Right lobe of liver (tissue), 6 donors: ENCODE data around the gene FBXO36. TPM values are rescaled to one million over a fixed set of nuclear protein-coding genes. Genes with fewer than 3 reads are reported as not detected.
A peak's percentile ranks its signal among the peaks of the same experiment; 100 is the strongest.

Experiments
- ATAC-seq, 4 donors: fragments of 200-7000 bp; cut with Tn5 transposase; one replicate each; pipeline ENCODE4 v1.9.1; 2020; ENCODE audit warnings: mild to moderate bottlenecking in 4 of 4, moderate library complexity in 4 of 4
- DNase-seq, 3 donors: peaks; one replicate each; pipeline ENCODE4 v3.0.0-alpha.2; 2020
- H3K27ac ChIP-seq, 3 donors: fragments of 200-600 bp; one replicate each; pipeline ENCODE4 v1.8.0; 2022
- H3K27me3 ChIP-seq, 2 donors: fragments of 200-600 bp; one replicate each; pipeline ENCODE4 v1.8.0; 2022
- H3K36me3 ChIP-seq, 4 donors: fragments of 200-600 bp; sonication (generic) in 1 of 4; one replicate each; pipeline versions ENCODE4 v1.5.1 to v1.8.0; 2017 to 2022; ENCODE audit warnings: control low read depth in 1 of 4
- H3K4me1 ChIP-seq, 4 donors: fragments of 200-600 bp; sonication (generic) in 1 of 4; one replicate each; pipeline versions ENCODE4 v1.5.1 to v1.8.0; 2017 to 2022; ENCODE audit warnings: control low read depth in 1 of 4
- H3K4me3 ChIP-seq, 3 donors: fragments of 200-600 bp; one replicate each; pipeline ENCODE4 v1.8.0; 2022
- H3K9me3 ChIP-seq, 4 donors: fragments of 200-600 bp; sonication (generic) in 1 of 4; one replicate each; pipeline versions ENCODE4 v1.5.1 to v1.8.0; 2017 to 2022; ENCODE audit warnings: control low read depth in 1 of 4
- POLR2A ChIP-seq: fragments of 450-650 bp; IDR thresholded peaks from one replicate; pipeline ENCODE4 v1.6.1; 2017; ENCODE audit warnings: antibody characterized with exemption, mild to moderate bottlenecking
- whole genome bisulfite sequencing: methylation state at CpG from one replicate; pipeline ENCODE4 v1.1.6; 2018; ENCODE audit warnings: low coverage, low lambda C conversion rate; ENCODE audit not compliant: insufficient coverage; ENCODE audit errors: missing lambda C conversion rate; 5-methylcytosine and 5-hydroxymethylcytosine counted together
- intact Hi-C, 2 donors: fragments of 100-400 bp; cut with DNase I; formaldehyde crosslinking; loops; one replicate each; pipeline versions ENCODE4 v1.11.2 to v1.14.1; 2022
- total RNA-seq, 6 experiments: library from RNA; depleted of rRNA in 2 of 6; stranded (reverse); fragments of >200 nt in 2 of 6; fragmentation: NEBNext Ultra II Directional in 3 of 6; extraction: Animal tissue kit (Norgen Biotek cat#: 25700) in 3 of 6; gene quantifications; one replicate each; pipeline versions ENCODE4 v1.1.0 to v1.2.4, GENCODE V29; 2016 to 2023
- TF ChIP-seq, protein P1 (sequence below), 4 donors: fragments of 200-600 bp in 3 of 4; fragments of 450-650 bp in 1 of 4; IDR thresholded peaks; one replicate each; pipeline versions ENCODE4 v1.5.1 to v1.8.0; 2016 to 2022; ENCODE audit warnings: antibody characterized with exemption in 4 of 4, mild to moderate bottlenecking in 2 of 4
- donor health status: DM: no; HTN: yes; CAD: no.
- donor health status: DM: no; HTN: no; CAD: no.
- donor health status: DM: no; HTN: no; CAD: no.
- donor health status: DM: no; HTN: yes; CAD: no.
- donor health status: DM: no; HTN: yes; CAD: no.

The FBXO36 gene
- total RNA-seq, 6 experiments from 2014 or later = 0.49 to 1.2 (median 0.72) TPM

GRCh38 chr2:229980431-229981184 lies 58.3 kb downstream of the FBXO36 start:
- ATAC-seq = peak; percentile 69 to 95 (median 90)
- peak; percentile 29 to 55 (median 53) for DNase-seq
- Histone ChIP-seq H3K9me3 (no peaks in the 10 kb centered on the region), H3K27ac (no peak overlapping the region), H3K27me3 (no peaks in the 10 kb centered on the region), H3K4me1 (no peaks in the 10 kb centered on the region), H3K4me3 (no peak overlapping the region), H3K36me3 (no peaks in the 10 kb centered on the region)
- TF ChIP-seq, protein P1, sequence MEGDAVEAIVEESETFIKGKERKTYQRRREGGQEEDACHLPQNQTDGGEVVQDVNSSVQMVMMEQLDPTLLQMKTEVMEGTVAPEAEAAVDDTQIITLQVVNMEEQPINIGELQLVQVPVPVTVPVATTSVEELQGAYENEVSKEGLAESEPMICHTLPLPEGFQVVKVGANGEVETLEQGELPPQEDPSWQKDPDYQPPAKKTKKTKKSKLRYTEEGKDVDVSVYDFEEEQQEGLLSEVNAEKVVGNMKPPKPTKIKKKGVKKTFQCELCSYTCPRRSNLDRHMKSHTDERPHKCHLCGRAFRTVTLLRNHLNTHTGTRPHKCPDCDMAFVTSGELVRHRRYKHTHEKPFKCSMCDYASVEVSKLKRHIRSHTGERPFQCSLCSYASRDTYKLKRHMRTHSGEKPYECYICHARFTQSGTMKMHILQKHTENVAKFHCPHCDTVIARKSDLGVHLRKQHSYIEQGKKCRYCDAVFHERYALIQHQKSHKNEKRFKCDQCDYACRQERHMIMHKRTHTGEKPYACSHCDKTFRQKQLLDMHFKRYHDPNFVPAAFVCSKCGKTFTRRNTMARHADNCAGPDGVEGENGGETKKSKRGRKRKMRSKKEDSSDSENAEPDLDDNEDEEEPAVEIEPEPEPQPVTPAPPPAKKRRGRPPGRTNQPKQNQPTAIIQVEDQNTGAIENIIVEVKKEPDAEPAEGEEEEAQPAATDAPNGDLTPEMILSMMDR (IDR thresholded peaks at IDR 0.05) = no peak
- no peak for TF ChIP-seq POLR2A
- 40% methylated on average over 4 of the region's 7 CpGs for WGBS
- intact Hi-C loops = no loop called here

GRCh38 chr2:229993236-229993635 lies 70.9 kb downstream of the FBXO36 start:
- TF ChIP-seq POLR2A = no peak
- TF ChIP-seq, protein P1 (IDR thresholded peaks at IDR 0.05) = no peak
- ATAC-seq (no peak), DNase-seq (no peak)
- Histone ChIP-seq H3K27ac (no peak overlapping the region), H3K4me1 (no peaks in the 10 kb centered on the region), H3K27me3 (no peaks in the 10 kb centered on the region), H3K9me3 (no peaks in the 10 kb centered on the region), H3K36me3 (no peaks in the 10 kb centered on the region), H3K4me3 (no peak overlapping the region)
- WGBS = 82% methylated on average over 6 of the region's 6 CpGs
- intact Hi-C loops = no loop called here

DNA sequence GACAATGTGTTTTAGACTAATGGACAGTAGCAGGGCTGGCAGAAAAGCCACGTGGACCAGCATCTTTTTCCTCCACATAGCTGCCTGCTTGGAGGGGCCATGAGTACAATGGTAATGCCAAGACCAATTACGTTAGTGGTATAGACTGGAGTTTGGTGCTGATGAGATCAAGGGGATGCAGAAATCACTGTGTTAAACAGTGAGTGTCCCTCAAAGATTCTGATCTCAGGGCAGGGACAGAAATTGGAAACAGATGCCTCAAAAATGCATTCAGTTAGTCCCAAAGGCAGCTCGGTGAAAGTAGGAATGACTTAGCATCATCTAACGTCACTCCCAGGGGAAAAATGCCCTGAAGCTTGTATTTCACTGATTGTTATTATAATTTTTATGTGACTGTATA lies 74.0 kb downstream of the FBXO36 start:
- intact Hi-C loops = no loop called here
- WGBS = 61% methylated on average over 4 of the region's 4 CpGs
- H3K27ac ChIP-seq = no peak overlapping the region
- H3K4me3 ChIP-seq = no peak overlapping the region
- DNase-seq (no peak), ATAC-seq (no peak)
- no peak for TF ChIP-seq POLR2A
- TF ChIP-seq, protein P1 (IDR thresholded peaks at IDR 0.05) = no peak
- H3K4me1 ChIP-seq = no peaks in the 10 kb centered on the region
- H3K36me3 ChIP-seq = no peaks in the 10 kb centered on the region
- no peaks in the 10 kb centered on the region for H3K9me3 ChIP-seq
- H3K27me3 ChIP-seq = no peaks in the 10 kb centered on the region

- H3K4me1 ChIP-seq = no peaks in the 10 kb centered on the region
- H3K4me3 ChIP-seq = no peak overlapping the region
- WGBS = 60% methylated on average over 1 of the region's 3 CpGs
- H3K27ac ChIP-seq = no peak overlapping the region
- peak; percentile 42 to 71 (median 58) for ATAC-seq
- intact Hi-C loops = no loop called here
- no peaks in the 10 kb centered on the region for H3K36me3 ChIP-seq
- no peak for DNase-seq
- TF ChIP-seq, protein P1 (IDR thresholded peaks at IDR 0.05) = no peak
- TF ChIP-seq POLR2A = no peak
- no peaks in the 10 kb centered on the region for H3K9me3 ChIP-seq
- H3K27me3 ChIP-seq = no peaks in the 10 kb centered on the region
Measured at GRCh38 chr2:229997565-229997964, 75.3 kb downstream of the FBXO36 start.
